ENCODE data around the gene SLX4IP. TPM values are rescaled to one million over a fixed set of nuclear protein-coding genes. Genes with fewer than 3 reads are reported as not detected.

SLX4IP gene
- total and polyA plus RNA-seq, 2 of the 13 experiments (the other 11 are each of a cell fraction or from before 2014, with no cell fraction given) = 3.6 to 7.3 TPM

DNA sequence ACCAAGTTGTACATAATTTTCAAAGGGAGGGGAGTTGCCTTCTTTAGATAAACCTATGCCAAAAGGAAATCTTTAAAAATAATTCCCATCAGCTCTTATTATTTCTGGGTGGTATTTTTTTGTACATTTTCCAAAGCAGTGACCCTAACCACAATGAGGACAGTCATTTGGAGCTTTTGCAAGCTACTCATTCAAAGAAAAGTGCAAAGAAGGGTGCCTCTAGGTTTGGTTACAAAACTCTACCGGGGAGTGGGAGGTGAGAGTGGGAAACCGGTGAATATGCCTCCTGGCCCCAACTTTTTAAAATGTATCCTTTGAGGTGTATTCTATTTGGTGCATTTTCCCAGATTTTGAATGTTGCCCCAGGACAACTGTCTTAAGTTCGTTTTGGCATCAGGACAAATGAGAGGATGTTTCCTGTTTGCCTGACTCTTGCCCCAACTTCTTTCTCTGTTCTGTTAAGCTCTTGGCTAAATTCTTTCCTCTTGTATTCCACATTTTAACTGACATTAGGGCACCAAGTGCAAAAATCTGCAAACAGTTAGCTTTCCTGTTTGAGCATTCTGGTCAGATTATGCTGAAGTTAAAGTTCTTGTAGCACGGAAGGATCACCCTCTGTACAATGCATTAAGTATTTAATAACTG, 78.9 kb downstream of the SLX4IP start:
- Histone ChIP-seq H3K27ac (ENCODE audit: extremely low read length, insufficient read depth, low read length) (no peak overlapping the region), H3K27me3 (ENCODE audit: control insufficient read depth in 1 of 2, insufficient read depth in 2 of 2, low read length in 2 of 2) (no peaks in the 10 kb centered on the region), H3K4me2 (ENCODE audit: low read depth, low read length) (no peak overlapping the region), H4K20me1 (ENCODE audit: insufficient read depth, low read length) (no peaks in the 10 kb centered on the region), H3K36me3 (replicated peaks in 1 of 2; ENCODE audit: control insufficient read depth in 1 of 2, insufficient read depth in 2 of 2, low read length in 2 of 2) (no peaks in the 10 kb centered on the region), H3K9me3 (ENCODE audit: low read length) (no peaks in the 10 kb centered on the region), H3K79me2 (ENCODE audit: insufficient read depth, low read length) (peaks cover 2% of the 10 kb centered on the region), H3K4me3 (replicated peaks in 1 of 3; ENCODE audit: insufficient read depth in 1 of 3, low read depth in 2 of 3, low read length in 3 of 3) (no peak overlapping the region), H3K9ac (ENCODE audit: insufficient read depth, low read depth, low read length) (no peak overlapping the region), H3K4me1 (ENCODE audit: insufficient read depth, low read length) (peaks cover 31% of the 10 kb centered on the region), H2AFZ (ENCODE audit: low read length) (no peak overlapping the region)
- WGBS (ENCODE audit: low lambda C conversion rate) = 79% methylated on average over 4 of the region's 4 CpGs
- no peak for ATAC-seq
- no TSS peak for BruUV-seq (replicated peaks)
- CTCF ChIA-PET (ENCODE audit: low intra/inter-chr PET ratio, low total read pairs) = no interaction called here
- TF ChIP-seq ZNF484 (CRISPR knock-in tag; IDR thresholded peaks at IDR 0.05; ENCODE audit: borderline replicate concordance, low read depth) = no peak
- no peak for TF ChIP-seq MAFK (conservative IDR thresholded peaks at IDR 0.05 in 1 of 2, IDR thresholded peaks at IDR 0.05 in 1 of 2; ENCODE audit: low read length in 2 of 2)
- TF ChIP-seq KAT8 (CRISPR knock-in tag; IDR thresholded peaks at IDR 0.05) = no peak
- no peak for TF ChIP-seq SMAD3 (CRISPR knock-in tag; IDR thresholded peaks at IDR 0.05)
- no peak for TF ChIP-seq ZBTB38 (CRISPR knock-in tag; IDR thresholded peaks at IDR 0.05)
- no peak for TF ChIP-seq ZNF777 (CRISPR knock-in tag; IDR thresholded peaks at IDR 0.05)
- no peak for TF ChIP-seq MXD4 (CRISPR knock-in tag; IDR thresholded peaks at IDR 0.05)
- no peak for TF ChIP-seq TFDP2 (CRISPR knock-in tag; IDR thresholded peaks at IDR 0.05)
- no peak for TF ChIP-seq RAD51 (IDR thresholded peaks at IDR 0.05; ENCODE audit: borderline replicate concordance)
- no peak for DNase-seq (ENCODE audit: low spot score)
- FAIRE-seq = no peak
- POLR2A ChIA-PET = interaction anchor here (4.0 kb wide), 1 partner anchor 79 kb away, joined by 36 read pairs; the partner anchor contains the start of genes MKKS and SLX4IP
- in situ Hi-C loops (cut with HindIII; ENCODE audit: extremely low pct_ligation_motif_present, low pct_unique_long_range_greater_than_20kb) = no loop called here
- intact Hi-C loops (cut with micrococcal nuclease; ENCODE audit: unreplicated experiment) = no loop called here
